T-helper 17 cell (primary cell): ENCODE measurements around the gene DOCK4. TPM values are rescaled to one million over a fixed set of nuclear protein-coding genes. Genes with fewer than 3 reads are reported as not detected.

Source experiments
- ATAC-seq: fragments of 150-1000 bp; cut with Tn5 transposase; 2 replicates; pipeline ENCODE4 v1.10.0; 2021; ENCODE audit warnings: mild to moderate bottlenecking, moderate library complexity
- DNase-seq, 3 donors: peaks; one replicate each; pipeline versions ENCODE4 v3.0.0 to v3.0.0-alpha.2; 2020 to 2021
- H3K9me3 ChIP-seq: one replicate; pipeline ENCODE4 v1.7.0; 2013; ENCODE audit warnings: low read length, mild to moderate bottlenecking; ENCODE audit not compliant: control insufficient read depth, poor library complexity, severe bottlenecking
- H3K27ac Mint-ChIP-seq: one replicate; pipeline ENCODE4 v1.8.0; 2022; ENCODE audit warnings: mild to moderate bottlenecking, moderate library complexity, mixed read lengths
- H3K27me3 Mint-ChIP-seq: one replicate; pipeline ENCODE4 v1.8.0; 2022; ENCODE audit warnings: mixed read lengths
- H3K36me3 Mint-ChIP-seq: one replicate; pipeline ENCODE4 v1.8.0; 2022; ENCODE audit warnings: low read depth, mixed read lengths
- H3K4me1 Mint-ChIP-seq: one replicate; pipeline ENCODE4 v1.8.0; 2022; ENCODE audit warnings: mild to moderate bottlenecking, mixed read lengths
- H3K4me3 Mint-ChIP-seq: one replicate; pipeline ENCODE4 v1.8.0; 2022; ENCODE audit warnings: mild to moderate bottlenecking, moderate library complexity, mixed read lengths
- total RNA-seq, 4 donors: library from RNA in 2 of 4; stranded (reverse) in 2 of 4; gene quantifications; one replicate each; pipeline ENCODE4 v1.2.3 and lab custom pipeline; 2022 to 2026

DOCK4 gene
- total RNA-seq, 2 donors from 2014 or later: 0.18 to 0.57 TPM

DNA sequence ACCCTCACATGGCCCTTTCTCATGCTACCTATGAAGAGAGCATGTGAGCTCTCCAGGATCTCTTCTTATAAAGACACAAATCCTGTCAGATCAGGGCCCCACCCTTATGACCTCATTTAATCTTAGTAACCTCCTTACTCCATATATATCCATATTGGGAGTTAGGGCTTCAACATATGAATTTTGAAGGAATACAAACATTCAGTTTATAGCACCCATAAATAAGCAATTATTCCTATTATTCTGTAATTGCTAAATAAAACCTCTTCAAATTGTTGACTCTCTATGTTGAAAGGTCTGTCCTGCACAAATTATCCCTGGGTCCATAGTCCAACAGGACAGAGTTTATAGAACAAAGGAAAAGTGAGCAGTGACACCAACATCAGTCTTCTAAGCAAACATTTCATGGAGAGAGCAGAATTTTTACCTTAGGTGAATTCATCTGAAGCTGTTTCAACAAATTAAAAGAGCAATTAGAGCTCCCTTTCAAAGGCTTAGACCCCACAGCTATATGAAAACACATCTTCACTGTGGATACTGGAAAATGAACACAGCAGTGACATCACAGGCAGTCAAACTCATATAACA, 12.2 kb downstream of the DOCK4 start:
- ATAC-seq (no peak), DNase-seq (no peak)
- peaks cover 2% of the 10 kb centered on the region for H3K36me3 Mint-ChIP-seq
- H3K9me3 ChIP-seq: no peaks in the 10 kb centered on the region
- H3K27ac Mint-ChIP-seq: no peak overlapping the region
- peaks cover 67% of the 10 kb centered on the region for H3K27me3 Mint-ChIP-seq
- peaks cover 2% of the 10 kb centered on the region for H3K4me1 Mint-ChIP-seq
- no peak overlapping the region for H3K4me3 Mint-ChIP-seq

DNA sequence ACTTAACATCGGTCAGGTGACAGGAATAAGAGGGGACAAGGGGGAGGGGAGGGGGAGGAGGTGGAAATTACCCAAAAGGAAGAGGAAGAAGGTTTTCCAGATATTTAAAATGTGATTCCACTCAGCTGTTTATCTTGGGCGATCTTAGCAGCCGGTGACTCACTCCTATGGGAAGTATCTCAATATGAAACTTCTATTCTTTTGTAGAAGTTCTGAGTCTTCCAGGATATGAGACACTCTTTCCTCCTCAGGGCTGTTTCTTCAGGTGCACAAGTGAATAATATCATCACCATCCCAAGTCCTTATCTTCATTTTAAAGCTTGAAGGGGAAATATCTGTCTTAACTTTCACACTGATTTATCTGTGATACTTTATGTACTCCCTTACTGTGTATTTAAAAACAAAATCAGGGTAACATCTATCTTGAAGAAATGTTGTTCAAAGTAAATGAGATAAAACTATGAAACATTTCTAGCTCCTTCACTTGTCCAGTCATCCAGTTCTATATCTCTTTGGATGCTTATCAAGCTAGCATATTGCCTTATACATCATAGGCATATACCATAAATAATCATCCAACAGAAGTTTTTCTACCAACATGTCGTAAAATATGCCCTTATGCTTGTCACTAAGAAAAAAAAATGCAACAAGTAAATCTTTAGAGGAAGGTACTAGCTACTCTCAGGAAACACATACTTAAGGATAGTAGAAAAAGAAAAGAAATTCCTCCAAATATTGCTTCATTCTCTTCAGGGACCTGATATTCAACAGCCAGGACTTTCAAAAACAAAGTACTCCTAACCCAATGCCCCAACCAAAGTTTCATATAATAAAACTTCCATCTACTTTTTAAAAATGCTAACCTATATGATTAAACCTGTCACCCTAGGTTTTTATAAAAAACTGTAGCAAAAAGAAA, 13.7 kb downstream of the DOCK4 start:
- ATAC-seq: no peak
- Mint-ChIP-seq H3K27me3 (peaks cover 57% of the 10 kb centered on the region), H3K27ac (no peak overlapping the region), H3K4me3 (no peak overlapping the region), H3K4me1 (no peaks in the 10 kb centered on the region), H3K36me3 (no peaks in the 10 kb centered on the region)
- no peak for DNase-seq
- H3K9me3 ChIP-seq: no peaks in the 10 kb centered on the region

DNA sequence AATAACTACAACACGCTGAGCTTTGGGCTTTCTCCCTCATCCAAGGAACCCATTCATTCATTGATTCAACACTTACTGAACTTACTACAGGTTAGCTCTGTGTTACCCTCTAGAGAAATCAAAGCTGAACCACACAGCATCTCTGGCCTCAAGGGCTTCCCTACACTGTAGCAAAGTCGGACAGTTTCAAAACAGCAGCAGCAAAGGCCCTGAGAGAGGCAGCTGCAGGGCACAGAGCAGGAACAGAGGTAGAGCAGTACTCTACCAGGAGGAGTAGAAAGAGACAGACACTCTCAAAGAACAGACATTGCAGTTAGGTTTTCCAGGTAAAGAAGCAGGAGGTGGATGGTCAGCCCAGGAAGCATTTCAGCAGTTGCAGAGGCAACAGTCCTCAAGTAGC, 16.1 kb downstream of the DOCK4 start:
- H3K4me1 Mint-ChIP-seq: no peaks in the 10 kb centered on the region
- H3K9me3 ChIP-seq: no peaks in the 10 kb centered on the region
- H3K36me3 Mint-ChIP-seq: no peaks in the 10 kb centered on the region

GRCh38 chr7:112189691-112190090, 16.5 kb downstream of the DOCK4 start:
- Mint-ChIP-seq H3K4me1 (no peaks in the 10 kb centered on the region), H3K27ac (no peak overlapping the region), H3K36me3 (no peaks in the 10 kb centered on the region), H3K4me3 (no peak overlapping the region), H3K27me3 (peaks cover 42% of the 10 kb centered on the region)
- ATAC-seq: no peak
- DNase-seq: no peak
- no peaks in the 10 kb centered on the region for H3K9me3 ChIP-seq

More for the DNA sequence above, 16.1 kb downstream of the DOCK4 start:
- Mint-ChIP-seq H3K27ac (no peak overlapping the region), H3K27me3 (peaks cover 41% of the 10 kb centered on the region), H3K4me3 (no peak overlapping the region)
- no peak for ATAC-seq
- no peak for DNase-seq

DNA sequence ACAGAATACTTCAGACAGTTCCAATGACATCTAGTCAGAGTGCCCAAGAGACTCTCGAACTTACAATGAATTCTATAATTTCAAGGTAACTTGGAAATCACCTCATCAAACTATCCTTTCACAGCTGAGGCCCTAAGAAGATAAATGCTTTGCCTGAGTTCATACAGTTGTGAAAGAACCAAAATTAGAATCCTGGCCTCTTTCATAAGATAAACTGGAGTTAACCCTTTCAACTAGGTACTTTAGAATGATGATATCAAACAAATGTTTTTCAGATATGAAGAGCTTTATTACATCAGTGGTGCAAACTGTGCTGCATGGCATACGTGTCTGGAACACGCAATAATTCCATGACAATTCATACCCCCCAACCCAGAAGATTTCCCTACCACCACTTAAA, 17.9 kb downstream of the DOCK4 start:
- ATAC-seq (no peak), DNase-seq (no peak)
- H3K4me3 Mint-ChIP-seq: no peak overlapping the region
- H3K4me1 Mint-ChIP-seq: peaks cover 3% of the 10 kb centered on the region
- no peak overlapping the region for H3K27ac Mint-ChIP-seq
- peaks cover 43% of the 10 kb centered on the region for H3K27me3 Mint-ChIP-seq
- H3K9me3 ChIP-seq: no peaks in the 10 kb centered on the region
- H3K36me3 Mint-ChIP-seq: no peaks in the 10 kb centered on the region

- Mint-ChIP-seq H3K36me3 (no peaks in the 10 kb centered on the region), H3K27me3 (peaks cover 45% of the 10 kb centered on the region), H3K27ac (no peak overlapping the region), H3K4me1 (peaks cover 3% of the 10 kb centered on the region), H3K4me3 (no peak overlapping the region)
- no peak for ATAC-seq
- no peak for DNase-seq
- no peaks in the 10 kb centered on the region for H3K9me3 ChIP-seq
These were observed 19.9 kb downstream of the DOCK4 start for GRCh38 chr7:112186300-112186699.

DNA sequence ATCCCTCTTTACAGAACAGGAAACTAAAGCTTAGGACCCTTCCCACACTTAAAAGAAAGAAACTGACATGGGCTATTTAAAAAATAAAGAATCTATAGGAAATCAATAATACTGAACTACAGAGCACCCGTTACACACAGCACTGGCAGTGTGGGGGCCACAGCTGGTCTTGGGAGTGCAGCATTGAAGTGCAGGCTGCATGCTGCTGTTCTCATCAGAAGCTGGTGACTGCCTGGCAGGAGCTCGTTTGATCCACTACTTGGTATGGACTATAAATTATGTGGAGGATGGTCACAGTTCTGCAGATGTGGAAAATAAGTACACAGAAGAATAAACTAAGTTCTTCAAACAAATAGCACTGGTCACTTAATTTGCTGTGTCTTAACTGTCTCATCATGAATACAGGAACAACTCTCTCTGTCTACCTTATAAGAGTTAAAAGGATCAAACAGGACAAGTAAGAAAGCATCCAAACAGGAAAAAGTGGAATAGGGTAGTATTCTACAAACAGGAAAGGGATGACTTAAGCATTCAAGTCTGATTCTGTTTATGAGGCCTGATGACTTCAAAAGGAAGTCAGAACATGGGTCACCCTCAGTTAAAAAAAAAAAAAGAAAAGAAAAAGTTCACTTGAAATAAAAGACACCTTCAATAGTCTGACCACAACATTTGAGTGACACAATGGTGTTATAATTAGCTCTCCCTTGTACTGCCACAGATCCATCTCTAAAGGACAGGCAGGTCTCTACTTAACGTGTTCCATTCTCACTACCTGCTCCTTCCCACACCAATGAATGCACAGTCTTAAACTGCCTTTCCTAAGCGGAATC, 21.0 kb downstream of the DOCK4 start:
- no peaks in the 10 kb centered on the region for H3K9me3 ChIP-seq
- ATAC-seq (no peak), DNase-seq (no peak)
- no peaks in the 10 kb centered on the region for H3K36me3 Mint-ChIP-seq
- no peak overlapping the region for H3K4me3 Mint-ChIP-seq
- peaks cover 40% of the 10 kb centered on the region for H3K27me3 Mint-ChIP-seq
- peaks cover 3% of the 10 kb centered on the region for H3K4me1 Mint-ChIP-seq
- H3K27ac Mint-ChIP-seq: no peak overlapping the region

GRCh38 chr7:112184455-112184854, 21.7 kb downstream of the DOCK4 start:
- no peak for ATAC-seq
- Mint-ChIP-seq H3K4me1 (peaks cover 3% of the 10 kb centered on the region), H3K4me3 (peak overlapping the region; percentile 33)

DNA sequence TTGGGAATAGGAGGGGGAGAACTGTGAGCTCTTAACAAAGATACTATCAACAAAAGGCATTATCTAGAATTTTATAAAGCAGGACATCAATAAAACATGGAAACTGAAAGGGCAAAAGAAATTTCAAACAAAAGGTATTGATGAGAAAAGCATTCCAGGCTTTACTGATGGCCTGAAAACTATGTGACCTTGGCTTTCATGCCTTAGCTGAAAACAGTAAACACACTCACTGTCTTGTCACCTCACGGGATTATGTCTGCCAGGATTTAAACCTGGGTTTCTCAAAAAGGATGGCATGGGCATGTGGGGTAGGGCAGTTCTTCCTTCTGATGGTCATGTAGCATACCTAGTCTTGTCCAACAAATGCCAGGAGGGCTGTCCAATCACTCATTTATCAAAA, 22.9 kb downstream of the DOCK4 start:
- Mint-ChIP-seq H3K4me1 (peaks cover 3% of the 10 kb centered on the region), H3K4me3 (no peak overlapping the region), H3K27me3 (peaks cover 38% of the 10 kb centered on the region), H3K27ac (no peak overlapping the region), H3K36me3 (no peaks in the 10 kb centered on the region)
- ATAC-seq (no peak), DNase-seq (no peak)
- no peaks in the 10 kb centered on the region for H3K9me3 ChIP-seq

More at GRCh38 chr7:112184455-112184854, 21.7 kb downstream of the DOCK4 start:
- no peak for DNase-seq
- Mint-ChIP-seq H3K27me3 (peaks cover 37% of the 10 kb centered on the region), H3K36me3 (no peaks in the 10 kb centered on the region), H3K27ac (no peak overlapping the region)
- no peaks in the 10 kb centered on the region for H3K9me3 ChIP-seq

DNA sequence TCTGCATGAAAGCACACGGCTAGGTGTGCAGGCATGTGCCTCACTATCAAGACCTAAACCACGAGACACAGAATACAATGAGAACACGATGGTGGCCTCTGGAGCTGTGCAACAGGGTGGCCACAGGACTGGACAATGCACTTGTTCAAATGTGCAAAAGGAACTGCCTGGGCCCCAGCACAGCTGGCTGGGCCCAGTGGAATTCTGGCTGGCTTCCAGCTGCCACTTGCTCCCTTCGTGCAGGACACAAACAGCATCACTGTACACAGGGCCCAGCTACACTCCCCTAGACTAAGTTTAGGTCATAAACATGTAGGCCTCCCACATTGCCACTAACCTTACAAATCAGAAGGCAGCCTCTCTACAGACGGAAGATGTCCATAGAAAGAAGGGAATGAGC, 23.4 kb downstream of the DOCK4 start:
- H3K9me3 ChIP-seq: no peaks in the 10 kb centered on the region
- Mint-ChIP-seq H3K4me1 (peaks cover 3% of the 10 kb centered on the region), H3K27ac (no peak overlapping the region), H3K36me3 (no peaks in the 10 kb centered on the region), H3K4me3 (no peak overlapping the region), H3K27me3 (peaks cover 41% of the 10 kb centered on the region)
- DNase-seq: no peak
- no peak for ATAC-seq

GRCh38 chr7:112180223-112180622, 26.0 kb downstream of the DOCK4 start:
- DNase-seq: no peak
- ATAC-seq: no peak
- Mint-ChIP-seq H3K4me3 (no peak overlapping the region), H3K4me1 (peaks cover 3% of the 10 kb centered on the region), H3K27ac (no peak overlapping the region), H3K36me3 (peaks cover under 1% of the 10 kb centered on the region), H3K27me3 (peaks cover 56% of the 10 kb centered on the region)
- H3K9me3 ChIP-seq: no peaks in the 10 kb centered on the region

DNA sequence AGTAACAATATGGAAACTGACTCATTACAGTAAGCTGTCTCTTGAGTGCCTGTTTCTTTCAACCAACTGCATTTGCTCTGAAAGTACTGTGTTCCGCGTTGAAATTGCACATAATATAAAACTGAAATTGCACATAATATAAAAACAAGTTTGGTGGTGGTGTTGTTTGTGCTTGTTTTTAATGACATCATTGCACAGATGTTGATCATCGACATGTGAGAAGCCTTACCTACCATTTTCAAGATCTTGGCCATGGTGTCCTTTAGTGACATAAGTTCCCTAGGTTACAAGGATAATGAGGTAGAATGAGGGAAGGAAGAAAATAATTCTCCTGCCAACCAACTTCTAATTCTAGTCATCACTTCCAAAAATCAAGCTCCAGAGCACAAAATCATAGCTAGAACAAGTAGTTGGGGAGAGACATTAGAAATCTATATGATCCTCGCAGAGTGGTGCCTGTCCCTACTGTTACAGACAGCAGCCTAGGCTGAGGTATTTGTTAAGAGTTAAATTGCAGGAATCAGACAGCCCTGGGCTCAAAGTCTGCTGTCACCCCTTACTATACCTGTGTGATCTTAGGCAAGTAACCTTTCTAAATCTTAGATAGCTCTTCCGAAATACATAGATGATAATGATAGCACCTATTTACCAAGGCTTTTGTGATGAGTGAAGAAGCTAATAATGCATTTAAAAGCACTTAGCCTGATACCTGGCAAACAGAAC, 29.3 kb downstream of the DOCK4 start:
- H3K27me3 Mint-ChIP-seq: peaks cover 59% of the 10 kb centered on the region
- no peaks in the 10 kb centered on the region for H3K9me3 ChIP-seq
- no peak for DNase-seq
- no peaks in the 10 kb centered on the region for H3K4me1 Mint-ChIP-seq
- H3K36me3 Mint-ChIP-seq: peaks cover 7% of the 10 kb centered on the region
- ATAC-seq: no peak
- H3K27ac Mint-ChIP-seq: no peak overlapping the region
- no peak overlapping the region for H3K4me3 Mint-ChIP-seq

GRCh38 chr7:112176241-112176640, 30.0 kb downstream of the DOCK4 start:
- no peak overlapping the region for H3K27ac Mint-ChIP-seq
- no peaks in the 10 kb centered on the region for H3K9me3 ChIP-seq
- ATAC-seq (no peak), DNase-seq (no peak)
- H3K27me3 Mint-ChIP-seq: peaks cover 65% of the 10 kb centered on the region
- H3K4me1 Mint-ChIP-seq: no peaks in the 10 kb centered on the region
- no peak overlapping the region for H3K4me3 Mint-ChIP-seq
- H3K36me3 Mint-ChIP-seq: peaks cover 7% of the 10 kb centered on the region
